Esophagus muscularis mucosa (tissue), 4 donors: ENCODE results near the gene PARD3B.

Source experiments
- CTCF ChIP-seq, 3 experiments: fragments of 200-600 bp in 2 of 3; fragments of 450-650 bp in 1 of 3; sonication (generic) in 2 of 3; IDR thresholded peaks; one replicate each; pipeline ENCODE4 v1.5.1; 2017 to 2019; ENCODE audit warnings: antibody characterized with exemption in 3 of 3, mild to moderate bottlenecking in 2 of 3, moderate library complexity in 1 of 3
- EP300 ChIP-seq: sonication (generic); formaldehyde crosslinking; IDR thresholded peaks from one replicate; pipeline ENCODE4 v1.6.1; 2017; ENCODE audit warnings: antibody characterized with exemption
- POLR2A ChIP-seq: fragments of 450-650 bp; IDR thresholded peaks from one replicate; pipeline ENCODE4 v1.6.1; 2017; ENCODE audit warnings: antibody characterized with exemption, moderate library complexity, mild to moderate bottlenecking, low read depth
- POLR2AphosphoS5 ChIP-seq, 2 donors: sonication (generic); formaldehyde crosslinking; IDR thresholded peaks; one replicate each; pipeline ENCODE4 v1.6.1; 2017; ENCODE audit warnings: antibody characterized with exemption in 2 of 2

GRCh38 chr2:204842661-204843485 is 297.6 kb downstream of the PARD3B start:
- TF ChIP-seq CTCF (IDR thresholded peaks at IDR 0.05) (no peak), POLR2AphosphoS5 (IDR thresholded peaks at IDR 0.05) (peak in 1 of 2 donors; percentile 44), POLR2A (no peak), EP300 (no peak)
